Measurements from ENCODE around the gene REG4. TPM values are rescaled to one million over a fixed set of nuclear protein-coding genes. Genes with fewer than 3 reads are reported as not detected.

REG4 gene
- total RNA-seq, 1 donor, result not detected

DNA sequence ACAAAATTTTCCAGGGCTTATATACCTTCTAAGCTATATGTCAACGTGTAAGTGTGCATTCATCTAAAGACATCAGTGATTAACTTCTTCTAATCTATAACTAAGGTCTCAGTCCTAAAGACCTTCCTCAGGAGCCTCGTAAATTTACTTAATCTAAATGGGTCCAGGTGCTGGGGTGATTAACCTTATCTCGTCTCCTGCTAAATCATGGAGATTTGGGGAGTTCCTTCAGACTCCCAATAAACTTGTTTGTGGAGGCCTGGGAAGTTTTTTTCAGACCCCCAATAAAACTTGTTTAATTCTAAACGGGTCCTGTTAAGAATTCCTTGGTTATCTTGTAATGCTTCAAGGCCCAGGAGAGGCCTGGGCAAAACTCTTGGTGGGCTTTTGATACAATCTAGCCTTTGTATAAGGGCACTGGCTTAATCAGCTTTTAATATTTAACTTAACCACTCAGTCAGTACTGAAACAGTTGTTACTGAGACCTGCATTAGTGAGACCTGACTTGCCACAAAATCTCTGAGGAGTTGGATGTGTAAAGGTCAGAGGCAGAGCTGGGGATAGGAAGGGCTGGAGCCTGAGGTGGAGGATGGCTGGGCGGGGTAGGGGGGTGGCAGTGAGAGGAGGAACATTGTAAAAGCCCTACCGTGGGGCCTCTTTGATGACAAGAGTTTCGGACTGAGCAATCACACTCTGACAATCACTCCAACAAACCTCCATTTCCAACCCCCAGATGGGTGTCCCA, 36.3 kb downstream of the REG4 start:
- no peaks in the 10 kb centered on the region for H3K9me3 ChIP-seq (ENCODE audit: low read depth, low read length)
- H3K4me2 ChIP-seq (ENCODE audit: insufficient read depth, low read length), result no peak overlapping the region
- no peak for TF ChIP-seq CTCF (IDR thresholded peaks at IDR 0.05; ENCODE audit: extremely low read depth, low read depth, low read length)
- H3K27ac ChIP-seq (ENCODE audit: low read depth, low read length), result no peak overlapping the region
- no peak for DNase-seq (ENCODE audit: insufficient read length, low spot score, missing footprints)
- no peak overlapping the region for H2AFZ ChIP-seq (ENCODE audit: low read length)
- H4K20me1 ChIP-seq (ENCODE audit: insufficient read depth, low read length), result no peaks in the 10 kb centered on the region
- H3K4me1 ChIP-seq (ENCODE audit: insufficient read depth, low read length), result peaks cover 11% of the 10 kb centered on the region
- no peaks in the 10 kb centered on the region for H3K36me3 ChIP-seq (ENCODE audit: insufficient read depth, low read length)
- H3K4me3 ChIP-seq (ENCODE audit: insufficient read depth, low read length), result no peak overlapping the region
- no peaks in the 10 kb centered on the region for H3K79me2 ChIP-seq (ENCODE audit: insufficient read depth, low read length)
- peaks cover 12% of the 10 kb centered on the region for H3K27me3 ChIP-seq (ENCODE audit: insufficient read depth, low read length)

GRCh38 chr1:119773711-119774241, 37.5 kb downstream of the REG4 start:
- Histone ChIP-seq H3K4me2 (ENCODE audit: insufficient read depth, low read length) (peak overlapping the region; percentile 40), H3K4me1 (ENCODE audit: insufficient read depth, low read length) (peaks cover 11% of the 10 kb centered on the region)
- DNase-seq (ENCODE audit: insufficient read length, low spot score, missing footprints), result no peak

DNA sequence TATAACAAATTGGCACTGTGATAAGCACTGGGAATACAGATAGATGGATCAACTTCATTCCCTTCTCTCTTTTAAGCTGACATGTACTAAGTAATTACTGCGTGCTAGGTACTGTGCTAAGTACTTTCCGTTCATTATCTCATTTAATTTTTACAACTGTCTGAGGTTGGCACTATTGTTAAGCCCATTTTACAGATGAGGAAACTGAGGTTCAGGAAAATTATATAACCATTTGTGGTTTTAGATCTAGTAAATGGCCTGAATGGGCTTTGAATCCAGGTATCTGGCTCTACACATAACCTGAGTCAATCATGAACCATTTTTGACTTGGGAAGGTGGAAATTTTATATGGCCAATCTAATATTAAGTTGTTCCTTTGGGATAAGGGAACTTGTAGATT, 39.0 kb downstream of the REG4 start:
- Histone ChIP-seq H2AFZ (ENCODE audit: low read length) (no peak overlapping the region), H3K27ac (ENCODE audit: low read depth, low read length) (no peak overlapping the region), H3K4me3 (ENCODE audit: insufficient read depth, low read length) (no peak overlapping the region), H3K9me3 (ENCODE audit: low read depth, low read length) (no peaks in the 10 kb centered on the region), H3K4me1 (ENCODE audit: insufficient read depth, low read length) (peaks cover 11% of the 10 kb centered on the region), H3K4me2 (ENCODE audit: insufficient read depth, low read length) (no peak overlapping the region), H3K36me3 (ENCODE audit: insufficient read depth, low read length) (no peaks in the 10 kb centered on the region), H3K79me2 (ENCODE audit: insufficient read depth, low read length) (no peaks in the 10 kb centered on the region), H3K27me3 (ENCODE audit: insufficient read depth, low read length) (peaks cover 30% of the 10 kb centered on the region), H4K20me1 (ENCODE audit: insufficient read depth, low read length) (no peaks in the 10 kb centered on the region)
- TF ChIP-seq CTCF (IDR thresholded peaks at IDR 0.05; ENCODE audit: extremely low read depth, low read depth, low read length), result no peak
- DNase-seq (ENCODE audit: insufficient read length, low spot score, missing footprints), result no peak

More at GRCh38 chr1:119773711-119774241, 37.5 kb downstream of the REG4 start:
- H4K20me1 ChIP-seq (ENCODE audit: insufficient read depth, low read length), result no peaks in the 10 kb centered on the region
- no peak overlapping the region for H2AFZ ChIP-seq (ENCODE audit: low read length)
- no peak for TF ChIP-seq CTCF (IDR thresholded peaks at IDR 0.05; ENCODE audit: extremely low read depth, low read depth, low read length)
- no peak overlapping the region for H3K27ac ChIP-seq (ENCODE audit: low read depth, low read length)
- H3K36me3 ChIP-seq (ENCODE audit: insufficient read depth, low read length), result no peaks in the 10 kb centered on the region
- no peak overlapping the region for H3K4me3 ChIP-seq (ENCODE audit: insufficient read depth, low read length)
- H3K79me2 ChIP-seq (ENCODE audit: insufficient read depth, low read length), result no peaks in the 10 kb centered on the region
- peaks cover 22% of the 10 kb centered on the region for H3K27me3 ChIP-seq (ENCODE audit: insufficient read depth, low read length)
- no peaks in the 10 kb centered on the region for H3K9me3 ChIP-seq (ENCODE audit: low read depth, low read length)

DNA sequence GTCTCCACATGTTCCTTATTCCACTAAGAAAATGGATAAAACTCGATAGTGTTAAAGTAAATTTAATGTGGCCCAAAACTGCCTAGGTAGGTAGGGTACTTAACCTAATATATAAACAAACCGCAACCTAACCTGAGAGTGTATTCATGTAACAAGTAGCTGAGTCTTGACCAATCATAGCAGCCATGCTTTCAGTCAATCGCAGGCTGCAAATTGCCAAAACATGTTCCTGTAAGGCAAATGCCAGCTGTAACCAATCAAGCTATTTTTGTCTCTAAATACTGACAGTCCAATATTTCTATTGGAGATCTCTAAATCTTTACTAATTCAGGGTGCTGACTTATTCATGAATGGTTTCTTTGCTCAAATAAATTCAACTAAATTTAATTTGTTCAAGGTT, 39.5 kb downstream of the REG4 start:
- Histone ChIP-seq H3K4me2 (ENCODE audit: insufficient read depth, low read length) (no peak overlapping the region), H3K27ac (ENCODE audit: low read depth, low read length) (no peak overlapping the region), H3K9me3 (ENCODE audit: low read depth, low read length) (no peaks in the 10 kb centered on the region), H3K4me3 (ENCODE audit: insufficient read depth, low read length) (no peak overlapping the region), H2AFZ (ENCODE audit: low read length) (no peak overlapping the region), H3K36me3 (ENCODE audit: insufficient read depth, low read length) (no peaks in the 10 kb centered on the region), H3K27me3 (ENCODE audit: insufficient read depth, low read length) (peaks cover 36% of the 10 kb centered on the region), H3K79me2 (ENCODE audit: insufficient read depth, low read length) (no peaks in the 10 kb centered on the region), H3K4me1 (ENCODE audit: insufficient read depth, low read length) (peaks cover 11% of the 10 kb centered on the region), H4K20me1 (ENCODE audit: insufficient read depth, low read length) (no peaks in the 10 kb centered on the region)
- TF ChIP-seq CTCF (IDR thresholded peaks at IDR 0.05; ENCODE audit: extremely low read depth, low read depth, low read length), result no peak
- no peak for DNase-seq (ENCODE audit: insufficient read length, low spot score, missing footprints)

All from osteoblast (primary cell).